Ishikawa (cell line): ENCODE measurements around the gene B4GALT5.

Experiments
- CEBPB ChIP-seq: IDR thresholded peaks from 2 replicates; pipeline ENCODE4 v1.6.1; 2012
- EP300 ChIP-seq: IDR thresholded peaks from 2 replicates; pipeline ENCODE4 v1.6.1; 2012; ENCODE audit warnings: borderline replicate concordance
- RAD21 ChIP-seq: IDR thresholded peaks from 2 replicates; pipeline ENCODE4 v1.6.1; 2012; ENCODE audit warnings: low read depth

- TF ChIP-seq CEBPB: no peak
- no peak for TF ChIP-seq EP300
- TF ChIP-seq RAD21: no peak
Observed at GRCh38 chr20:49679634-49680033, 34.0 kb downstream of the B4GALT5 start.
